ENCODE results near the gene PKD1L1.
"Not testable (repeated sequence)": the region's sequence is repeated elsewhere in the genome, so short reads cannot be mapped to it uniquely, and the experiment has no call there.

PKD1L1 gene

GRCh38 chr7:47944536-47945260 is 3.6 kb downstream of the PKD1L1 start (continued):
- TF ChIP-seq MYNN (tag by site-specific recombination; IDR thresholded peaks at IDR 0.05; ENCODE audit: borderline replicate concordance), result no peak

- no peak overlapping the region for H3K4me3 ChIP-seq (ENCODE audit: low read depth, low read length)
- CTCF ChIA-PET, result interaction anchor here (0.5 to 3.5 kb wide), 27 partner anchors 9 to 1129 kb away, joined by 3 to 35 read pairs (median 6); no protein-coding TSS in a partner anchor
- no peaks in the 10 kb centered on the region for H3K9me3 ChIP-seq (ENCODE audit: control insufficient read depth, insufficient read depth, low read depth, low read length)
- no peak for TF ChIP-seq PRDM10 (tag by site-specific recombination; IDR thresholded peaks at IDR 0.05)
- TF ChIP-seq ZNF350 (tag by site-specific recombination; IDR thresholded peaks at IDR 0.05), result no peak
- no peak for TF ChIP-seq SP2 (tag by site-specific recombination; IDR thresholded peaks at IDR 0.05)
- no peak for TF ChIP-seq GLIS2 (tag by site-specific recombination; IDR thresholded peaks at IDR 0.05)
- TF ChIP-seq ZNF133 (tag by site-specific recombination; IDR thresholded peaks at IDR 0.05), result no peak
- no peak for TF ChIP-seq ZNF391 (tag by site-specific recombination; IDR thresholded peaks at IDR 0.05; ENCODE audit: borderline replicate concordance, low read depth)
- no peak overlapping the region for H3K27ac ChIP-seq (ENCODE audit: extremely low read depth, low read depth, low read length)
- no peaks in the 10 kb centered on the region for H3K4me1 ChIP-seq (ENCODE audit: control insufficient read depth, insufficient read depth, low read length)
- no peaks in the 10 kb centered on the region for H3K36me3 ChIP-seq (ENCODE audit: control insufficient read depth in 2 of 2, insufficient read depth in 1 of 2, low read length in 2 of 2)
- POLR2A ChIA-PET, result no interaction called here
Measured at GRCh38 chr7:47943676-47944474, 4.4 kb downstream of the PKD1L1 start.

GRCh38 chr7:47942651-47943050 is 5.6 kb downstream of the PKD1L1 start:
- POLR2A ChIA-PET; H3K4me1 ChIP-seq (ENCODE audit: control insufficient read depth, insufficient read depth, low read length); H3K4me3 ChIP-seq (ENCODE audit: low read depth, low read length); H3K36me3 ChIP-seq (ENCODE audit: control insufficient read depth in 2 of 2, insufficient read depth in 1 of 2, low read length in 2 of 2); H3K27ac ChIP-seq (ENCODE audit: extremely low read depth, low read depth, low read length); H3K9me3 ChIP-seq (ENCODE audit: control insufficient read depth, insufficient read depth, low read depth, low read length): not testable (repeated sequence)
- CTCF ChIA-PET, result interaction anchor here (0.6 to 3.5 kb wide), 3 partner anchors 7 to 420 kb away, joined by 4 to 35 read pairs (median 18); no protein-coding TSS in a partner anchor

GRCh38 chr7:47942132-47942531 is 6.1 kb downstream of the PKD1L1 start:
- H3K4me1 ChIP-seq (ENCODE audit: control insufficient read depth, insufficient read depth, low read length), result no peaks in the 10 kb centered on the region
- ChIA-PET POLR2A (no interaction called here), CTCF (interaction anchor here (0.6 kb wide), 2 partner anchors 420 to 1688 kb away, joined by 4 to 5 read pairs; no protein-coding TSS in a partner anchor)

GRCh38 chr7:47941136-47941844 is 7.0 kb downstream of the PKD1L1 start:
- Histone ChIP-seq H3K36me3 (ENCODE audit: control insufficient read depth in 2 of 2, insufficient read depth in 1 of 2, low read length in 2 of 2) (no peaks in the 10 kb centered on the region), H3K4me1 (ENCODE audit: control insufficient read depth, insufficient read depth, low read length) (no peaks in the 10 kb centered on the region), H3K4me3 (ENCODE audit: low read depth, low read length) (no peak overlapping the region), H3K9me3 (ENCODE audit: control insufficient read depth, insufficient read depth, low read depth, low read length) (no peaks in the 10 kb centered on the region), H3K27ac (ENCODE audit: extremely low read depth, low read depth, low read length) (no peak overlapping the region)
- ChIA-PET CTCF (interaction anchor here (0.6 to 2.1 kb wide), 3 partner anchors 89 to 1687 kb away, joined by 5 to 8 read pairs (median 6); no protein-coding TSS in a partner anchor), POLR2A (no interaction called here)
- TF ChIP-seq ZNF280C (tag by site-specific recombination; IDR thresholded peaks at IDR 0.05) (no peak), ZNF404 (tag by site-specific recombination; IDR thresholded peaks at IDR 0.05) (no peak), RBAK (tag by site-specific recombination; IDR thresholded peaks at IDR 0.05) (no peak)

More at GRCh38 chr7:47942132-47942531, 6.1 kb downstream of the PKD1L1 start:
- H3K36me3 ChIP-seq (ENCODE audit: control insufficient read depth in 2 of 2, insufficient read depth in 1 of 2, low read length in 2 of 2), result no peaks in the 10 kb centered on the region
- no peak overlapping the region for H3K27ac ChIP-seq (ENCODE audit: extremely low read depth, low read depth, low read length)
- TF ChIP-seq ZNF514 (tag by site-specific recombination; IDR thresholded peaks at IDR 0.05) (no peak), MZF1 (tag by site-specific recombination; IDR thresholded peaks at IDR 0.05; ENCODE audit: borderline replicate concordance) (no peak), HOXD13 (CRISPR knock-in tag; IDR thresholded peaks at IDR 0.05; ENCODE audit: borderline replicate concordance) (no peak), ZNF707 (tag by site-specific recombination; IDR thresholded peaks at IDR 0.05) (no peak)
- no peaks in the 10 kb centered on the region for H3K9me3 ChIP-seq (ENCODE audit: control insufficient read depth, insufficient read depth, low read depth, low read length)
- no peak overlapping the region for H3K4me3 ChIP-seq (ENCODE audit: low read depth, low read length)

Data from HEK293 (cell line).